Stromal cell of bone marrow (primary cell): ENCODE measurements around the gene DLGAP1.
A peak's percentile ranks its signal among the peaks of the same experiment; 100 is the strongest.

Experiments
- DNase-seq: peaks from one replicate; pipeline ENCODE4 v3.0.0-alpha.2; 2012; ENCODE audit warnings: low read depth

DLGAP1 gene

GRCh38 chr18:3993941-3994687 lies 461.0 kb downstream of the DLGAP1 start:
- no peak for DNase-seq

GRCh38 chr18:3985664-3986063 lies 469.4 kb downstream of the DLGAP1 start:
- no peak for DNase-seq

GRCh38 chr18:3985020-3985419 lies 470.1 kb downstream of the DLGAP1 start:
- no peak for DNase-seq

DNA sequence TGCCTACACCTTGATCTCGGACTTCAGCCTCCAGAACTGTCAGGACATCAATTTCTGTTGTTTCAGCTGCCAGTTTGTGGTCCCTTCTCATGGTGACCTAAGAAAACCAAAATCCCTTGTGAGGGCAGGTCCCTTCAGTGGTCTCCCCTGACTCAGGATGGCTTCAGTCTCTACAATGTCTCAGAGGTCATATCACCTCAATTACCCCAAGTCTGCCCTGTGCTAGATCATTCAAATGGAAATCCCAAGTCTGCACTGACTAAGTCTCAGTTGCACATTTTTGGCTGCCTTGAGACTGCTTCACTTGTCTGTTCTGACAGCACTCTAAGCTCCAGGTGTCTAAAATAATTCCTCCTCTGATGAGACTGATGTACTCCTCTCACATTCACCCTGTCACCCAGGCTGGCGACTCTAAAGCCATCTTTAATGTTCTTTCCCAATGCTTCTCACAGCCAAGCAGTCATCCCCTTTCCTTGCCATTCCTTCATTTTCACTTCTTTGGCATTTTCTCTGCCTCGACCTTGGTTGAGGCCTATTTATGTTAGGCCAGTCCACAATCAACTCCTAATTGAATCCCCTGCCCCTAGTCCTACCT lies 470.8 kb downstream of the DLGAP1 start:
- no peak for DNase-seq

DNA sequence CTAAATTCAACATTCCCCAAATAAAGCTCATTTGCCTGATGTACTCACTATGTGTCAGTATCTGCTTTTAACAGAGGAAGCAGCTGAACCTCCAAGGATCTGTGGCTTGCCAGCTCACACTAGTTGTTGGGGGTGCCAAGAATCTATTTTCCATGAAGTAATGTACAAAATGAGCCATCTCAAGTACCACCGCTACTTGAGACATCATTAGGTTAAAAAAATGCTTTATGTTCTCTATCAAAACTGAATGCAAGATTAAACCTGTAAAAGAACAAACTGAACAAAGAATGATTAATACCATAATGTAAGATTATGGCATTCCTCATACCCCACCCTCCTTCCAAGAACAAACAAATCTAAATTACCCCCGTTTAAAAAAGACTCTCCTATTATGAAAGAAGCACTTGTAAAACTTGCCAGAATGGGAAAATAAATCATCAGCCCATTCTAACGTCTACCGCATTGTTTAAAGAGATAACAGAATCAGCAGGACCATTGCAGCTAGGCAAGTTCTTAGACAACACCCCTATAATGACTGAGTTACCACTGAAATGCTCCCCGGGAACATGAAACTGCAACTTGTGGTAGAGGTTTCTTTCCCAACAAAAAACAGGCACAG lies 471.6 kb downstream of the DLGAP1 start:
- peak; percentile 91 for DNase-seq

- no peak for DNase-seq
Measured at GRCh38 chr18:3982541-3982940, 472.6 kb downstream of the DLGAP1 start.

- no peak for DNase-seq
Measured at GRCh38 chr18:3979024-3979423, 476.1 kb downstream of the DLGAP1 start.

- DNase-seq, result no peak
Measured at GRCh38 chr18:3973191-3973850, 481.8 kb downstream of the DLGAP1 start.

- DNase-seq, result no peak
Measured at GRCh38 chr18:3972291-3972930, 482.7 kb downstream of the DLGAP1 start.

- DNase-seq, result no peak
Measured at GRCh38 chr18:3970929-3971328, 484.2 kb downstream of the DLGAP1 start.

DNA sequence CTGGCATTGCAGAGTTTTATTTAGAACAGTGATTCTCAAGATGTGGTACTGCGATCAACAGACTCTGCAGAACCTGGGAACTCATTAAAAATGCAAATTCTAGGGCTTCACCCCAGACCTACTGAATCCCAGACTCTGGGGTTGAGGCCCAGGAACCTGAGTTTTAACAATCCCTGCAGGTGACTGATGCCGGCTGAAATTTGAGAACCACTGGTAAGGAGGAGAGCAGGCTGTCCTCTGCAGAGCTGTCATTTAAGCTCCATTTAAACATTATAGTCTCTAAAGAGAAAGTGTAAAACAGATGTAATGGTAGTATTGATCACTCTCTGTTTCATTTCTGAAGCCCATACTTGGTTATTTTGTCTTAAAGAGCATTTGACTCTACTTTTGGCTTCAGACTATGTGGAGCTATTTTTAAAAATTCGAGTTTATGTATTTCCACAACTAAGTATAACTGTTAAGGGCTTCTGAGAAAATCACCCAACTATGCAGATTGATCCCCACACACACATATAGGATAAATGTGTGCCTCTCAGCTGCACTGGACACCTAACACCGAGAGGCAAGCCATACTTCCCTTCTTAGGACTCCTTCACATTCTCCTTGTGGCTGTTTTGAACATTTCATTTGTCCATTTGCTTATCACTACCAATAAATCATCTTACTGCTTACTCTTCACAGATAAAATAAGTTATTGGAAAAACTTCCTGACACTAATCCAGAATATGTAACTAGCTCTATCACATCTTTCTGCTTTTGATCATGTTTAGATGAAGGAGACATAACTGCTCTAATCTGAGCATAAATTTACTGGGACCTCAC lies 487.5 kb downstream of the DLGAP1 start:
- no peak for DNase-seq

DNA sequence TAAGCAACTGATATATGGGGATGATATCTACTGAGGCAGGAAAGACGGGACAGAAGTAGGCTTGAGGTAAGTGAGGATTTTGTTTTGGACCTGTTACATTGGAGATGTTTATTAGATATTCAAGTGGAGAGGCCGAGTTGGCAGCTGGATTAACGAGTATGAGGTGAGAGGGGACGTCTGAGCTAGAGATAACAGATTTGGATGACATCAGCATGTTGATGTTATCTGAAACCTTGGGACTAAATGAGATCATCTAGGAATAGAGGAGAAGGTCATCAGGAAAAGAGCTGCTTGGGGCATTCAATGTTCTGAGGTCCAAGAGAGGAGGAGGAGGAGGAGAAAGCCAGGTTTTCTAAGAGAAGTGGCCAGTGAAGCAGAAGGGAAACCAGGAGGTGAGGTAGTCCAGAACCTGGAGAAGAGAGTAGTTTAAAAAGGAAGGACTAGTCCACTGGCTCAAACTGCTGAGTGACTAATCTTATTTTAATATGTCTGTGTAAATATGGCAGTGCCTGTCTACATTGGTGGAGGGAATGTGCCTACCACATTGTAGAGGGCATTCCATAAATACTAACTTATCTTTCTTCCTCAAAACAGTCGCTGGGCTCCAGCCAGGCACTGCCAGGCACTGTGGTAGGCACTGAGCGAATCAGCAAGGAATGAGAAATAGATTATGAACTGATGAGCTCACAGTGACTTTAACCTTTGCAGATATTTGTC lies 488.3 kb downstream of the DLGAP1 start:
- DNase-seq, result no peak

DNA sequence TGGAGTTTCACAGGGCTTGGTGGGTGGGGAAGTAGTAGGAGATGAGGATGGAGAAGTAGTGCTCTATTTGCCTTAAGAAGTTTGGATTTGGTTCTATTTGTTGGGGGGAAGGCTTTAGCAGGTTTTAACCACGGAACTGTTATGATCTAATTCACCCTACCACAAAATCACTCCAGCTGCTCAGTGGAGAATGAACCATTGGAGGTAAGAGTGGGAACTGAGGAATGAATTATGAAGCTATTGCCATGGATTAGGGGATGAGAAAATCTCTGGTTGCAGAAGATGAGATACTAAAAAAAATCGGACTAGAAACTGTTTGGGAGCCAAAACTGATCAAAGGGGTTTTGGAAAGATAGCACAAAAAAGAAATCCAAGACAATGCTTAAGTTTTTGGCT lies 488.9 kb downstream of the DLGAP1 start:
- no peak for DNase-seq

- no peak for DNase-seq
Measured at GRCh38 chr18:3960977-3961376, 494.1 kb downstream of the DLGAP1 start.

GRCh38 chr18:3960142-3960541 lies 495.0 kb downstream of the DLGAP1 start:
- DNase-seq, result no peak

DNA sequence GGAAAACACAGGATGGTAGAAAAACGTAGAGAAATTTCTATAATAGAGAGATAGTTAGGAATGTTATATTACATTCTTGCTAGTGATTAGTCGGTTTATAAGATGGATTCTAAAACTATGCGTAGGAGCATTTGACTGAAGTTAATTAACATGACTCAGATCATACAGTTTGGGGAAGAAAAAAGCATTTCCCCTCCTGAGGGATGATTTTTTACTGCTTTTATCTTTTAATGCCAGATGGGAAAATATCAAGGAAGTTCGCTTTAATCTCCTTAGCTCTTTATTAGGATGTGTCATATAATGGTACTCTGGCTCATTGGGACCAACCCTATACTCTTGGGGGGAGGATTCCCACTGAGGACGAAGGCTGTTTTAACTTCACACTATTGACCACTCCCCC lies 503.1 kb downstream of the DLGAP1 start:
- DNase-seq, result no peak

DNA sequence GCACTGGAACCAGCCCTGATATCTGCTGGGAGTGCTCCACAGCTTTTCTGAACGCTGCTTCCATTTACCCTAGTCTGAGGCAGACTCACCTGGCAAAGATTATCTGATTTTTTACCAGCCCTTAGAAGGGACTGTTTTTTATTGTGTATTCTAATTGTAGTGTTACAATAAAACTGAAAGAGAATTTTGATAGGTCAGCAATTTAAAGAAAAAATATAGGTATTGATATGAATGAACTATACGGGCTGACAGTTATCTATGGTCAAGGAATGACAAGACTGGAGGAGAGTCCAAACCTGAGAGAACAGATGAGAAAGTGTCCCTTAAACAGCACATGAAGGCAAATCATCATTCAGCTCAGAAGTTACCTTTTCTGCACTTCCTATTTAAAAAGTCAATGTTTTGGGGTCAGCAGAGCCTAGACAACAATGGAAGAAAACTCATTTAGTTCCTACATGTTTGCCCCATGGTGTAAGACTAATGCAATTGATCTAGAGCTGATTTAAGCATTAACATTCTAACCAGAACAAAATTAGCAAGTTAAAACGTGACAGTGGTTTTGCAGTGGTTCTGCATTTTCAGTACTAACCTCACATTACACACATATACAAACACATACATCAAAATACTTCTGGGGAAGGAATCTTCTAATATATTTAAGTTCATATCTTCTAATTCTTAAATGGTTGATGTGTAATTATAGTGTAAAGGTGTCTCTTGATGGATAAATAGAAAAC lies 504.3 kb downstream of the DLGAP1 start:
- DNase-seq, result no peak

DNA sequence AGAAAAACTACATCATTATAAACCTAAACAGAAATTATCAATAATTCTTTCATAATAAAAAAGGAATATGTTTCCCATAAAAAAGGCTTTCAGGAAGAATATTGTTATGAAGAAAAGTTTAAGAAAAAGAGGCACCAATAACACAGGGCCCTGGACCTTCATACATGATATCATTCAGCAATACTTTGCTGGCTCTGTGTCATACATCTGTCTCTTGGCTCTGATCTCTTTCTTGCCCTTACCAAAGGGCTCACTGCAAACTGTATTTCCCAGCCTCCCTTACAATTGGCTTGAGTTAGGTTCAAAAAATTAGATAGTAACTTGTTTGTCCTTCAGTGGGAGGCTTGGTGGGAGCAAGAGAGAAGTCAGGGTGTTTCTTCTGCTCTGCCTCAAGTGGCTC lies 506.1 kb downstream of the DLGAP1 start:
- no peak for DNase-seq

DNA sequence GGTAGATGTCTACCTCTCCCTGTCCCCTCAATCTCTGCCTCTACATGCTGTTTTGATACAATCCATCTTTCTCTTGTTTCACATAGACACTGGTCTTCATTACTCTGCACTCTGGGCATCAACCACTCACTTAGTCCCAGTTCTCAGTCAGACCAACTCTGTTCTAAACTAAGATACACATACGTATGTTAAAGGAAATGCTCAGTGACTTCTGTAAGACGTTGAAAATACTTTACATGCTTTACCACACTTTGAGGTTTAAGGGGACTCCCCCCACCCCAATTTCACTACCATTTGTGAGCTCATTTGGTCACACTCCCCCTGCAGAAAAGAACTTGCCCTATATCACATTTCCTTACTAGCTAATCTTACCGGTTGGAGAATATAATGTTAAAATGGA lies 507.7 kb downstream of the DLGAP1 start:
- no peak for DNase-seq

- DNase-seq, result no peak
Measured at GRCh38 chr18:3935305-3935704, 519.8 kb downstream of the DLGAP1 start.
